Stimulated activated CD8-positive, alpha-beta memory T cell treated with anti-CD3 and anti-CD28 coated beads, Interleukin-7, amount 100 ng/mL, for 4 hours (primary cell): ENCODE measurements around the gene TCN1.

Experiments
- DNase-seq, 2 donors: peaks; one replicate each; pipeline ENCODE4 v3.0.0-alpha.2; 2020; ENCODE audit warnings: low read depth in 2 of 2

The TCN1 gene

GRCh38 chr11:59810189-59810910 lies 55.9 kb downstream of the TCN1 start, which contains the start of gene MRPL16:
Gene MRPL16 (minus strand): TSS chr11:59810778. CDS start chr11:59810658, 120 bp downstream.
- DNase-seq: peak; percentile 78 to 82

DNA sequence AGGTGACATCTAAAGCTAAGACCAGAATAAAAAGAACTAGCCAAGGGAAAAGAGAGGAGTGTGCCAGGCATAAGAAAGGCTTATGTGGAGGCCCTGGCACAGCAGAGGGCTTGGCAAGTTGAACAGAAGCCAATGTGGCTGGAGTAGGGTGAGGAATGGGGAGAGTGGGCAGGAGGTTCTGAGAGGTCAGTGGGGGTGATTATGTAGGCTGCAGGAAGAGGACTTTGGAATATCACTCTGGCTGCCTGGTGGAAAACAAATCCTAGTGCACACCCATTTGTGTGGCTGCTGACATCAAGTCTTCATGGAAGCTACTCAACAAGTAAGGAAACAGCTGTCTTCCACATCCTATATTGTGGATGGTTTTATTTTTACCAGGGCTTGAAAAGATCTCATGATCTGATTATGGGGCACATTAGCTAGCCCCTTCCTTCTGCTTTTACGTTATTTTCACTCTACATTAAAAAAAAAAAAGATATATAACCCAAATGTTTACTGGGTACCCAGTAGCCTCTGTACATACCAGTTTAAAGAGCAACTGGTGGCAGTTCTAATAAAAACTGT lies 59.2 kb downstream of the TCN1 start:
- DNase-seq: no peak

GRCh38 chr11:59804061-59804460 lies 62.2 kb downstream of the TCN1 start:
- no peak for DNase-seq
